ENCODE measurements around the gene ERN1.
A peak's percentile ranks its signal among the peaks of the same experiment; 100 is the strongest.

Gene ERN1

DNA sequence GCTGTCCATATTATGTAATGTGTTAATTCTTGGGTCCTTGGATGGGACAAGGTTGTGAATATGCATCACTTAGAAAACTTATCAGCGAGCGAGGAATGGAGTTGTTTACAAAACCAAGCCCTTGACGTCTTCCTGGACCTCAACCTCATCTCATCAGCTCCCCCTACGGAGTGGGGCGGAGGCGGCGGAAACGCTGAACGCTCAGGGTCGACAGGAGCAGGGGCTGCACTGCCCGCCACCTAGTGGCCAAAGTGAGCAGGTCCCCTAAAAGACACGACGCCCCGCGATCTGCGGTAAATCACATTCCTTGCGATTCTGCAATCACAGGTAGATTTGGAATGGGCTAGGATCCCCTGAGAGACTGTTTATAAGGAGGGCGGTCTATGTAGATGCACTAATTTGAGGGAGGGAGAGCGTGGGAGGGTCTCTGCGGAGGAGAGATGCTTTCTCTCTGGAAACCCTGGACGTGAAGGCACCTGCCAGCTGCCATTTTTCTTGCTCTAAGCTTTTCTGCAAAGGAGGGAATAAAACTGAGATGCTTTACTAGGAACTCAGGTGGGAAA is 104.1 kb downstream of the ERN1 start:
- TF ChIP-seq, protein P1, sequence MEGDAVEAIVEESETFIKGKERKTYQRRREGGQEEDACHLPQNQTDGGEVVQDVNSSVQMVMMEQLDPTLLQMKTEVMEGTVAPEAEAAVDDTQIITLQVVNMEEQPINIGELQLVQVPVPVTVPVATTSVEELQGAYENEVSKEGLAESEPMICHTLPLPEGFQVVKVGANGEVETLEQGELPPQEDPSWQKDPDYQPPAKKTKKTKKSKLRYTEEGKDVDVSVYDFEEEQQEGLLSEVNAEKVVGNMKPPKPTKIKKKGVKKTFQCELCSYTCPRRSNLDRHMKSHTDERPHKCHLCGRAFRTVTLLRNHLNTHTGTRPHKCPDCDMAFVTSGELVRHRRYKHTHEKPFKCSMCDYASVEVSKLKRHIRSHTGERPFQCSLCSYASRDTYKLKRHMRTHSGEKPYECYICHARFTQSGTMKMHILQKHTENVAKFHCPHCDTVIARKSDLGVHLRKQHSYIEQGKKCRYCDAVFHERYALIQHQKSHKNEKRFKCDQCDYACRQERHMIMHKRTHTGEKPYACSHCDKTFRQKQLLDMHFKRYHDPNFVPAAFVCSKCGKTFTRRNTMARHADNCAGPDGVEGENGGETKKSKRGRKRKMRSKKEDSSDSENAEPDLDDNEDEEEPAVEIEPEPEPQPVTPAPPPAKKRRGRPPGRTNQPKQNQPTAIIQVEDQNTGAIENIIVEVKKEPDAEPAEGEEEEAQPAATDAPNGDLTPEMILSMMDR (IDR thresholded peaks at IDR 0.05; ENCODE audit: borderline replicate concordance, extremely low read depth, low read length, poor library complexity, severe bottlenecking): peak; percentile 95
- TF ChIP-seq EZH2 (IDR thresholded peaks at IDR 0.05; ENCODE audit: borderline replicate concordance, low read depth, low read length, severe bottlenecking): no peak
- peak overlapping the region; percentile 59 for H2AFZ ChIP-seq (ENCODE audit: low read depth, low read length)
- no peaks in the 10 kb centered on the region for H3K27me3 ChIP-seq (ENCODE audit: insufficient read depth, low read length, poor library complexity)
- H3K9me3 ChIP-seq (ENCODE audit: insufficient read depth, low read length, severe bottlenecking): no peaks in the 10 kb centered on the region
- no peaks in the 10 kb centered on the region for H3K36me3 ChIP-seq (ENCODE audit: insufficient read depth, low read length)
- DNase-seq (peak; percentile 88), ATAC-seq (ENCODE audit: insufficient read depth, low read depth) (peak; percentile 88)
- H3K4me3 ChIP-seq (ENCODE audit: low read depth in 1 of 2, low read length in 2 of 2): 0 out of 4 replicates have a peak overlapping the region, but pooled peaks of 1 of the 2 experiments have one; percentile 20
- no peaks in the 10 kb centered on the region for H3K79me2 ChIP-seq (ENCODE audit: insufficient read depth, low read length)
- H3K4me2 ChIP-seq (ENCODE audit: insufficient read depth, low read length): peak overlapping the region; percentile 58
- no peaks in the 10 kb centered on the region for H4K20me1 ChIP-seq (ENCODE audit: insufficient read depth, low read length)
- H3K27ac ChIP-seq (ENCODE audit: low read length): no peak overlapping the region
- no peak overlapping the region for H3K9ac ChIP-seq (ENCODE audit: low read depth, low read length)
- peaks cover 30% of the 10 kb centered on the region for H3K4me1 ChIP-seq (ENCODE audit: insufficient read depth, low read length)

DNA sequence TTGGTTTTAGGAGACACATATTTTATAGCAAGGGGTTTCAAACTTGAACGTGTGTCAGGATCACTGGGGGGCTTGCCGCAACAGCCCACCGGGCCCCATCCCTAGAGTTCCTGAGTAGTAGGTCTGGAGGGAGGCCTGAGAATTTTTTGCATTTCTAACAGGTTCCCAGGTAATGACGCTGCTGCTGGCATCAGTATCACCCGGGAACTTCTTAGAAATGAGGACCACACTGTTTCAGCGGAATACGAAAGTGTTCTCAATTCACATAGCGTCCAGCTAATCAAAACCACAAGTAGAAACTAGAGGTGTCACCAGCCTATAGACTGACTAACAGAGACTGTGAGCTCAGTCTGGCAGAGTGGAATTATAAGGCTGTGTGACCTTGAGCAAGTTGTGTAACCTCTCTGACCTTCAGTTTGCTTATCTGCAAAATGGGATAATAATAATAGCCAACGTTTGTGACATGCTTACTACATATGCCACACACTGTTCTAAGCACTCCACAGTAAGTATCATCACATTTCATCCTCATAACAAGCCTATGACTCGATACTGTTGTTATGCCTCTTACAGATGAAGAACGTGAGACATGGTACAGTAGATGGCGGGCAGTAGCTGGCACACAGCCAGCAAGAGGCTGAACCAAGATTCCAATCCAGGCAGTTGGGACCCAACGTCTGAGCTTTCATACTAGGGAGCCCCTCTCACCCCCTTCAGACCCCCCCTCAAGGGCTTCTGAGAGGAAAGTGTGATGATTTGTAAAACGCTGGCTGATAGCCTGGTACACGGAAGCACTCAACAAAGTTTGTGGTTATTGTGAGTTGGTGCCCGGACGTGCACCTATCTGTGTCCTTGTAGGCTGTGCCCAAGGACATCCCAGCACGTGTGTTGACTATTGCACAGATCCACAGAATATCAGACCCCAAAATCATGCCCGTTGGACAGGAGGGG is 104.9 kb downstream of the ERN1 start:
- Histone ChIP-seq H3K4me3 (ENCODE audit: low read depth in 1 of 2, low read length in 2 of 2) (no peak overlapping the region), H3K4me1 (ENCODE audit: insufficient read depth, low read length) (peaks cover 36% of the 10 kb centered on the region)
- TF ChIP-seq EZH2 (IDR thresholded peaks at IDR 0.05; ENCODE audit: borderline replicate concordance, low read depth, low read length, severe bottlenecking): no peak
- TF ChIP-seq, protein P1 (IDR thresholded peaks at IDR 0.05; ENCODE audit: borderline replicate concordance, extremely low read depth, low read length, poor library complexity, severe bottlenecking): no peak

DNA sequence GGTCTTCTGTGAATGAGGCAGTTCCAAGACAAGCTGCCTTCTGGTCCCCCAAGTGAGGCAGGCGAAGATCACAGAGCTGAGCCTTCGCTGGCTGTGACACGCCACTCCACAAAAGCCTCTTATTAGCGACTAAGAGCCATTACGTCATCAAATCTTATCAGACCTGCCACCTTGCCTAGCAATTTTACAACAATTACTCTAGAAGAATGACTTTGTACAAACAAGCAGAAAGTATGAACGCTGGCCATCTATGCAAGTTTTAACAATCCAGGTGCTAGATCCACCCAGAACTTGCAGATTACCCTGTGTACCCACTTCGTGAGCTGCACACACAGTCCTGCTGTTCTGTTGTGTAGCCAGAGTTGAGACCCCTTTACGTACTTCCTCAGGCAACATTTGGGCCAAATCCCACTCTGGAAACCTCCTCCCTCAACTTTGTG is 105.7 kb downstream of the ERN1 start:
- Histone ChIP-seq H3K9ac (ENCODE audit: low read depth, low read length) (no peak overlapping the region), H4K20me1 (ENCODE audit: insufficient read depth, low read length) (no peaks in the 10 kb centered on the region), H3K4me2 (ENCODE audit: insufficient read depth, low read length) (no peak overlapping the region), H3K36me3 (ENCODE audit: insufficient read depth, low read length) (no peaks in the 10 kb centered on the region), H3K9me3 (ENCODE audit: insufficient read depth, low read length, severe bottlenecking) (no peaks in the 10 kb centered on the region), H3K27me3 (ENCODE audit: insufficient read depth, low read length, poor library complexity) (no peaks in the 10 kb centered on the region), H3K4me1 (ENCODE audit: insufficient read depth, low read length) (peaks cover 44% of the 10 kb centered on the region), H3K27ac (ENCODE audit: low read length) (peak overlapping the region; percentile 16; the same call in 1 of the 2 replicates), H3K4me3 (ENCODE audit: low read depth in 1 of 2, low read length in 2 of 2) (no peak overlapping the region), H3K79me2 (ENCODE audit: insufficient read depth, low read length) (peaks cover 12% of the 10 kb centered on the region), H2AFZ (ENCODE audit: low read depth, low read length) (no peak overlapping the region)
- no peak for TF ChIP-seq EZH2 (IDR thresholded peaks at IDR 0.05; ENCODE audit: borderline replicate concordance, low read depth, low read length, severe bottlenecking)
- TF ChIP-seq, protein P1 (IDR thresholded peaks at IDR 0.05; ENCODE audit: borderline replicate concordance, extremely low read depth, low read length, poor library complexity, severe bottlenecking): no peak
- ATAC-seq (ENCODE audit: insufficient read depth, low read depth) (no peak), DNase-seq (no peak)

More for the DNA sequence above, 104.9 kb downstream of the ERN1 start:
- Histone ChIP-seq H3K27ac (ENCODE audit: low read length) (no peak overlapping the region; the same call in 1 of the 2 replicates), H2AFZ (ENCODE audit: low read depth, low read length) (0 out of 2 replicates have a peak overlapping the region, but pooled peaks have one; percentile 59), H3K9ac (ENCODE audit: low read depth, low read length) (no peak overlapping the region), H3K27me3 (ENCODE audit: insufficient read depth, low read length, poor library complexity) (no peaks in the 10 kb centered on the region), H3K36me3 (ENCODE audit: insufficient read depth, low read length) (no peaks in the 10 kb centered on the region), H3K9me3 (ENCODE audit: insufficient read depth, low read length, severe bottlenecking) (no peaks in the 10 kb centered on the region), H3K4me2 (ENCODE audit: insufficient read depth, low read length) (no peak overlapping the region), H3K79me2 (ENCODE audit: insufficient read depth, low read length) (peaks cover 4% of the 10 kb centered on the region), H4K20me1 (ENCODE audit: insufficient read depth, low read length) (no peaks in the 10 kb centered on the region)
- DNase-seq: no peak
- no peak for ATAC-seq (ENCODE audit: insufficient read depth, low read depth)

All from DND-41 (cell line).